ENCODE measurements around the gene FAM47E.

FAM47E gene, protein sequence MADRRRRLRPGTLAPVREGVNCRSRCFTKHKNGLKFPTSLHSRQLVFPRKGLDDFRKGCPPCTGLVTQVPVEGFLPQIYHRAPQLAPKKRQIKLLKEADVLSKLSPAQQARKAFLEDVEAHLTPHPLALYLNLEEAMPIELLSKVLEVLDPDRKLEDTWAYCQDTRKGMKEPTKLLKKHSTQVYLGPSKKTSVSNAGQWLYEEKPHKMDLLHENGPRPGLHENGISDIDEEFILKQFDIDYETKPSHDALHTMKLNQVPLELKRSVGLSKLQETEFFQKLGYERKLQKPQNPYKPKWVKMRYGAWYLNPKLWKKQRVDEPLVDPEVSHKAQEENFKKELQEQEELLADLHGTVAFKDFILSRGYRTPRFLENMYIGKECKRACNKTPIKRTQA

DNA sequence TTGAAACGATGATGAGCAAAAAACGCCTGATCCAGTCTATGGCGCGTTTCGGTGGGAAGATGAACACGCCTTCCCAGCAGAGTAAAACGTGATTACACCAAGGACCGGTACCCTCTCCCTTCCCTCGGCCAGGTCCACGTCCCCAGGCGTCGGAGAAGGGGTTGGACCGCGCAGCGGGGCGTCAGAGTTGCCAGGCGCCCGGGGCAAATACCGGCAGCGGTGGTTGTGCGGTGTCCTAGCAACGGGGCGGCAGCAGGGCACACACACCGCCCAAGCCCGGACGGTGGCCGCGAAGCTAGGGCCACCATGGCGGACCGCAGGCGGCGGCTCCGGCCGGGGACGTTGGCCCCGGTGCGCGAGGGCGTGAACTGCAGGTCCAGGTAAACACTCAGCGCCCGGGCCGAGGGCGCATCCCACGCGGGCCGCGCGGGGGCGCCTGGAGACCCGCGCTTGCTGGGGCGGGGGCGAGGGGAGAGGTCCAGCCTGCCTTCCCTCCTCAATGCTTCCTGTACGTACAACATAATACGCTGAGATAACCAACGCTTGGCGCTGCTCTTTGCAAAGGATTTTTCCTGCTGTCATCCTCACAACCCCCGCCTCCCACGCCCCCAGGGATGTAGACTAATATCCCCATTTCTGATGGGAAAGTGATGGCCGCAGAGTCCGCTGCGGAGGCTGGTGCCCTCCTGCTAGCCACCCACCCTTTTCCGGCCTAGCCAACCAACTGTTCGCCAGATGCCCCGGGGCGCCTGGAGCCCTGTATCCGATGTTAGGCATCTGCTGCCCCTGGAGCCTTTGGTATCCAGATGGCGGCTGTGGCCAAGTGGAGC is at the start of gene FAM47E:
Gene FAM47E, plus strand, starts transcription at position 281 of the 830 bp plus-strand sequence. Its CDS starts 26 bp downstream, at position 307.
- Histone ChIP-seq H3K4me3 (ENCODE audit: severe bottlenecking) (peak within 1 kb of the TSS; percentile 40), H3K27me3 (ENCODE audit: insufficient read depth, poor library complexity, severe bottlenecking) (peaks cover 4% of the 10 kb centered on the region), H3K36me3 (ENCODE audit: low read depth) (no peaks in the 10 kb centered on the region), H3K9me3 (ENCODE audit: severe bottlenecking) (no peaks in the 10 kb centered on the region), H3K4me1 (ENCODE audit: insufficient read depth, poor library complexity, severe bottlenecking) (peaks cover 6% of the 10 kb centered on the region), H3K27ac (ENCODE audit: poor library complexity, severe bottlenecking) (no peak within 1 kb of the TSS)
- TF ChIP-seq, protein P1, sequence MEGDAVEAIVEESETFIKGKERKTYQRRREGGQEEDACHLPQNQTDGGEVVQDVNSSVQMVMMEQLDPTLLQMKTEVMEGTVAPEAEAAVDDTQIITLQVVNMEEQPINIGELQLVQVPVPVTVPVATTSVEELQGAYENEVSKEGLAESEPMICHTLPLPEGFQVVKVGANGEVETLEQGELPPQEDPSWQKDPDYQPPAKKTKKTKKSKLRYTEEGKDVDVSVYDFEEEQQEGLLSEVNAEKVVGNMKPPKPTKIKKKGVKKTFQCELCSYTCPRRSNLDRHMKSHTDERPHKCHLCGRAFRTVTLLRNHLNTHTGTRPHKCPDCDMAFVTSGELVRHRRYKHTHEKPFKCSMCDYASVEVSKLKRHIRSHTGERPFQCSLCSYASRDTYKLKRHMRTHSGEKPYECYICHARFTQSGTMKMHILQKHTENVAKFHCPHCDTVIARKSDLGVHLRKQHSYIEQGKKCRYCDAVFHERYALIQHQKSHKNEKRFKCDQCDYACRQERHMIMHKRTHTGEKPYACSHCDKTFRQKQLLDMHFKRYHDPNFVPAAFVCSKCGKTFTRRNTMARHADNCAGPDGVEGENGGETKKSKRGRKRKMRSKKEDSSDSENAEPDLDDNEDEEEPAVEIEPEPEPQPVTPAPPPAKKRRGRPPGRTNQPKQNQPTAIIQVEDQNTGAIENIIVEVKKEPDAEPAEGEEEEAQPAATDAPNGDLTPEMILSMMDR (IDR thresholded peaks at IDR 0.05; ENCODE audit: poor library complexity, severe bottlenecking), result peak; percentile 62
- DNase-seq (ENCODE audit: low spot score) (peak; percentile 62), ATAC-seq (ENCODE audit: low read depth) (peak; percentile 86)

DNA sequence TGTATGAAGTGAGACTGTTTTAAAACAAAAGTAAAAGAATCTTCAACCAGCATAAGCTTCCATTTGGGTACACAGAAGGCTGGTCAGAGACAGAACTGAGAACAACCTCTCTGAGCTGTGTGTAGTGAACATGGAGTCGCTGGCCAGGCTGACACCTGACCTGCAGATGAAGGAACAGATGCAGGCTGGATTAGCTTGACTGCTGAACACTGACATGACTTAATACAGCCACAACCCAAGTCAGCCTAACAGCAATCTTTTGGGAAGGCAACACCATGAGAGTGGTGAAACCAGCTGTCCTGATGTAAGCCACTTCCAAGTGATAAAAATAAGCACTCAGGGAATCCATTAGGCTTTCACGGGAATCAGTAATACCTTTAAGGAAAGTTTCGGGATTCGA is 48.0 kb upstream of the FAM47E start:
- Histone ChIP-seq H3K27ac (ENCODE audit: poor library complexity, severe bottlenecking) (no peak overlapping the region), H3K4me3 (ENCODE audit: severe bottlenecking) (no peak overlapping the region), H3K27me3 (ENCODE audit: insufficient read depth, poor library complexity, severe bottlenecking) (no peaks in the 10 kb centered on the region), H3K4me1 (ENCODE audit: insufficient read depth, poor library complexity, severe bottlenecking) (peaks cover 26% of the 10 kb centered on the region), H3K9me3 (ENCODE audit: severe bottlenecking) (no peaks in the 10 kb centered on the region), H3K36me3 (ENCODE audit: low read depth) (no peaks in the 10 kb centered on the region)
- no peak for ATAC-seq (ENCODE audit: low read depth)
- no peak for DNase-seq (ENCODE audit: low spot score)
- TF ChIP-seq, protein P1 (IDR thresholded peaks at IDR 0.05; ENCODE audit: poor library complexity, severe bottlenecking), result no peak

DNA sequence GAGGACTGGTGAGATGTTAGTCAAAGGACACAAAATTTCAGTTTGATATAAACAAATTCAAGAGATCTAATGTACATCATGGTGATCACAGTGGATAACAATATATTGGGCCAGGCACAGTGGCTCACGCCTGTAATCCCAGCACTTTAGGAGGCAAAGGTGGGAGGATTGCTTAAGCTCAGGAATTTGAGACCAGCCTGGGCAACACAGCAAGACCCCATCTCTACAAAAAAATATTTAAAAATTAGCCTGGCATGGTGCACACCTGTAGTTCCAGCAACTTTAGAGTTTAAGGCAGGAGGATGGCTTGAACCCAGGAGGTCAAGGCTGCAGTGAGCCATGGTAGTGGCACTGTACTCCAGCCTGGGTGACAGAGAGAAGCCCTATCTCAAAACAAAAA is 46.6 kb upstream of the FAM47E start:
- DNase-seq (ENCODE audit: low spot score) (no peak), ATAC-seq (ENCODE audit: low read depth) (no peak)
- no peaks in the 10 kb centered on the region for H3K27me3 ChIP-seq (ENCODE audit: insufficient read depth, poor library complexity, severe bottlenecking)
- H3K27ac ChIP-seq (ENCODE audit: poor library complexity, severe bottlenecking), result no peak overlapping the region
- TF ChIP-seq, protein P1 (IDR thresholded peaks at IDR 0.05; ENCODE audit: poor library complexity, severe bottlenecking), result no peak
- H3K9me3 ChIP-seq (ENCODE audit: severe bottlenecking), result no peaks in the 10 kb centered on the region
- no peak overlapping the region for H3K4me3 ChIP-seq (ENCODE audit: severe bottlenecking)
- no peaks in the 10 kb centered on the region; the same call in 1 of the 2 replicates for H3K36me3 ChIP-seq (ENCODE audit: low read depth)
- peaks cover 21% of the 10 kb centered on the region for H3K4me1 ChIP-seq (ENCODE audit: insufficient read depth, poor library complexity, severe bottlenecking)

DNA sequence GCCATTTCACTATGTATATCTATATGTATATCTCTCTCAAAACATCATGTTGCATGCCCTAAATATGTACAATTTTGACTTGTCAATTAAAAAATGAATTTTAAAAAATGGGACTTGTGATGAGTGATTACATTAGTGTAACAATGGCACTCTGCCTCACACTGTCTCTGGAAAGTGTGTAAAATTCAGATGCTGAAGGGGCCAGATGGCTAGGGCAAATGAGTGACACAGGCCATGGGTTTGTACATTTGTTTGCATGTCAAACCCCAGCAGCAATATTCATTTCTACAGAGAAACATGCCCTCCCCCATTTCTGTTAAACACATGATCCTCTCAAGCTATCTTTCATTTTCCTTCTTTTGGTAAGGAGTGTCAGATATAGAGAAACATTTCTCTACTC is 46.0 kb upstream of the FAM47E start:
- ATAC-seq (ENCODE audit: low read depth) (no peak), DNase-seq (ENCODE audit: low spot score) (no peak)
- H3K27ac ChIP-seq (ENCODE audit: poor library complexity, severe bottlenecking), result no peak overlapping the region
- TF ChIP-seq, protein P1 (IDR thresholded peaks at IDR 0.05; ENCODE audit: poor library complexity, severe bottlenecking), result no peak
- H3K36me3 ChIP-seq (ENCODE audit: low read depth), result no peaks in the 10 kb centered on the region; the same call in 1 of the 2 replicates
- H3K27me3 ChIP-seq (ENCODE audit: insufficient read depth, poor library complexity, severe bottlenecking), result no peaks in the 10 kb centered on the region
- H3K4me3 ChIP-seq (ENCODE audit: severe bottlenecking), result no peak overlapping the region
- H3K4me1 ChIP-seq (ENCODE audit: insufficient read depth, poor library complexity, severe bottlenecking), result peaks cover 21% of the 10 kb centered on the region
- no peaks in the 10 kb centered on the region for H3K9me3 ChIP-seq (ENCODE audit: severe bottlenecking)

All from RWPE2 (cell line).